DMS153 (cell line): ENCODE data around the gene NOS3.

ENCODE experiments used
- DNase-seq: peaks from one replicate; lab custom pipeline; 2025; lab: John Stamatoyannopoulos, UW

NOS3 gene

DNA sequence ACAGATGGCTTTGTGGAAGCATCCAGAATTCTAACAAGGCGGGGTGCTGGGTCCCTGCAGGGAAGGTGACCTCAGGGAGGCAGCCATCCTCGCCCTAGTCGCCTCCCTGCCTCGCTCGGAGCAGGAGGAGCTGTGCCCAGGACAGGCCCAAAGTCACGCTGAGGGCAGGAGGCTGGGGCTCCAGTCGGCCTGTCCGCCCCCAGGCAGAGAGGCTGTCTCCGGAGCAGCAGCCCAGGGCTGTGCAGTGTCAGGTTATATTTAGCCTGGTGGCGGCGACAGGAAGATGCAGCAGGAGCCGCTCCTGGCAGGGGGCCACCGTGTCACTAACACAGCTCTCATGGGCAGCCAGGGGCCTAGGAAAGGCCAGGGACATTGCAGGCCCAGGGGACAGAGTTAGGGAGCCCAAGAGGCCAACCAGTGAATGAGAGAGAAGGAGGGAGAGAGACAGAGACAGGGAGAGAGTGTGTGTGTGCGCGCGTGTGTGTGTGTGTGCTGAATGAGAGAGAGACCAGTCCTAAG, 26.2 kb upstream of the NOS3 start:
- peak; percentile 43 for DNase-seq

DNA sequence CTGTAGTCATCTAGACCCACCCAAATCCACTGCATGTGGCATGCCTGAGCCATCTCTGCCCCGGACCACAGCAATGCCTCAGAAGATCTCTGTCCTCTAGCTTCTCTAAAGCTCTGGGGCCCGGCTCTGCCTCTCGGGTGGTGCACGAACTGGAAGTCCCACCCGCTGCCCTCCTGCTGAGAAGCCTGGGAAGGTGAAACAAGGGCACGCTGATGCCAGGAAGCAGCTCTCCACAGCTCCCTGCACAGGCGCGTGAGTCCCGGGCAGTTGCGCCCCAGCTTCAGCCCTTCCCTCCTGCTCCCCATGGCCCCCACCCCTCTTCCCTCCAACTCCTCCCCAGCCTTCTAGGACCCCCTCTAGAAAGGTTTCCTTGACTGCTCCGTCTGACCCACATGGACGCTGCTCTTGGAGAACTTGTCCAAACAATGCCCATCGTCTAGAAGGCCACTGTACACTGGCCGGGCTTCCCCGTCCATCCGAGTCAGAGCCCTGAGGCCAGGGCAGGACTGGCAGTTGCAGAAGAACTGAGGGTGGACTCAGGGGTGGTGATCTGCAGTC, 25.5 kb upstream of the NOS3 start:
- no peak for DNase-seq

DNA sequence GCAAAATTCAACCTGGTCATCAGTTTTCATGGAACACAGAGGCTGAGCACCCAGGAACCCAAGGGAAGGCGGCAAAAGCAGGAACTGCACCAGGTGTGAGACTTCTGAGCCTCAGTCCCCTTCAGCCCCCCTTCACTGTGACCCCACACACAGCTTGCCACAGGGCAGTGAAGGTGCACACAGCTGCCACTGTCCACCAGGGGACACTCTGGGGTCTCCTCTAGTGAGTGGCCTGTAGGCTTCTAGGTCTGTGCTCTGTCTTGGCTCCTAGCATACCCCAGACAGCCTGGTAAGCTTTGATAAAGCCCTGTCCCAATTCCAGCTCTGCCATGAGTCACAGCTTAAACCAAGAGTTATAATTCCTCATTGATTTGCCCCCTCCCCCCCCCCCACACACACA, 24.8 kb upstream of the NOS3 start:
- no peak for DNase-seq

DNA sequence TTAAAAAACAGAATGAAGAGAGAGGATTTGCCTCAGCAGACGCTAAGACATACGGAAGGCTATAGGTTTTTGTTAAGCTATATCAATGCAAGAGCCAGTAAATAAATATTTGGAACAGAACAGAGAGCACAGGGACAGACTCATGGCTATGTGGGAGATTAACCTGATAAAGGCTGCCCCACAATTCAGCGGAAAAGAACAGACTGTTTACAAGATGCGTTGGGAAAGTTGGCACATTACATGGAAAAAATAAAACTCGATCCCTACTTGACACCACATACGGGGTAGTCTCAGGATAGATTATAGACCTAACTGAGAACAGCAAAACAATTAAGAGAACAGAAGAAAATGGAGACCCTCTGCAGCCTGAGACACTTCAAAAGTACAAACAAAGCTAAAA, 23.5 kb upstream of the NOS3 start:
- DNase-seq, result no peak

DNA sequence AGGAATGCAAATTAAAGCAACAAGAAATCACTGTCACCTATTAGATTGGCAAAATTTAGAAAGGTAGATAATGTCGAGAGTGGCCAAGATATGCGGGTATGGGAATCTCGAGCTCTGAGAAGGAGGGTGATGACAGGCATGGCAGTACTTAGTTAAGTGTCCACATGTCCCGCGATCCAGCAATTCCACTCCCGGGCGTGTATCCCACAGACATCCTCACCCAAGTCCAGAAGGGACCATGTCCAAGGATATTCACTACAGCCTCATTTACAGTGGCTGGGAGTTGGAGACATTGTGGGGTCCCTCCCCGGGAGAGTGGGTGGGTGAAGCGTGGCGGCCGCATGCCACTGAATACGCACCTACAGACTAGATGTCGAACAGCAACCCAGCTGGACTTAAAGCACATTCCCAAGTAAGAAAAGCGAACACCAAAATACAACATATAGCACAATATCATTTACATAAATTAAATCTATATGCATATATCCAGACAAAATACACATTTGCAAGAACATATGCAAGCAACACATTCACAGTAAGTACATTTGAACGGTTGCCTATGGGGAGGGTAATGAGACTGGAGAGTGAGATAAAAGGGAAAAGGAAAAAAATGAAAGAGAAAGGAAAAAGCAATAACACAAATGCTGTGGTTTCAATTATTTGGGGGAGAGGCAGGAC, 22.6 kb upstream of the NOS3 start:
- no peak for DNase-seq

DNA sequence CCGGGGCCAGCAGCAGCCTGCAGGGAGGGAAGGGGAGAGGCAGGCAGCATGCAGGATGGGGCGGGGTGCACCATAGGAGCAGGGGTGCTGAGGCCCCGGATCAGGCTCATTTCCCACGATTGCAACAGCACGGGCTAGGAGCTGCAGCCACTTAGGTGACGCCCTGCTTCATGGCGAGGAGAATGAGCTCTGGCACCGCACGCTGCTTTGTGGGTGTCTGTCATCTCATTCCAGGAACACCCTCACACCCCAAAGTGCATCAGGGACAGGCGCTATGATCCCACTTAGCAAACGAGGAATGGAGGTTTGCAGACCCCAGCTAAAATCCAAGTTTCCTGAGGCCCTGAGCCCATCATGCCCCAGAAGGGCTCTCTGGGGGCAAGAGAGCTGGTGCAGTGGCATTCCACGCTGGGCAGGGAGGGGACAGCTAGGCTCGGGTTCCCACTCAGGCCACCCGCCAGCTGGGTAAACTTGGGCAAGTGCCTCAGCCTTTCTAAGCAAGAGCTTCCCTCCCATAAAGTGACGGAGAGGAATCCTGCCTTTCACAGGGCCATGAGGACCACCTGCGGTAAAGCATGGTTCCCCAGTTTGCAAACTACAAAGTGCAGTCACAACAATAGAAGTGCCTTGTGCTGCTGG, 22.0 kb upstream of the NOS3 start:
- DNase-seq, result peak; percentile 15

DNA sequence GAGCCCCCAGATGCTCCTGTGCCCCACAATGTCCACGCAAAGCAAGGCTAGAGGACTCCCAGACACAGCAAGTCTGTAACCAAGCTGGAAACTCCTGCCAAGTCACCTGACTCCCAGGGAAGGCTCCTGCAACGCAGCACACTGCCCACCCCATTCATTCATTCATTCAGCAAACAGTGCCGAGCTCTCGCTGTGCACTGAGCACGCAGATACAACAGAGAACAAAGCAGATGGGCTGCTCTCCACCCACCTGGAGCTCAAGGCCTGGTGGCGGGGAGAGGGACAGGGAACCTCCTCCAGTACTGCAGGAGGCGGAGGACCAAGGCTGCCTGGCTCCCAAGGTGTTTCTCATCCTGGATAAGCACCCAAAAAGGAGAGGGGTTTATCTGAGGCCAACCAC, 21.3 kb upstream of the NOS3 start:
- peak; percentile 89 for DNase-seq

DNA sequence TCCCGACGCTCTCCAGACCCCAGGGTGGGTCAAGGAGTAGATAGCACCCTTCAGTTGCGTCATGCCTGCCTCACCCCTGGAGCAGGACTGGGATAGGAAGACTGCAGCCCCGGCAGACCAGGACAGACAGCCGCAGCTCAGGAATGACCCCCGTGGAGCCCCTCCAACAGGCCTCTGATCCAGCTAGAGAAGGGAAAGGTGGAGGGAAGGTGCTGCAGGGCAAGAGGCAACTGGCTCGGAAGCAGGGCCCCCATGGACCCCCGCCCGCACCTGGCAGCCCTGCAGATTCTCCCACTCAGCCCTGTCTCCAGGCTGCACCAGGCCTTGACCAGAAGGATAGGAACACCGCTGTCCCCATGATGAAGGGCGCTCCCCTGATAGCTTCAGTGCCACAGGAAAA, 20.4 kb upstream of the NOS3 start:
- DNase-seq, result no peak

DNA sequence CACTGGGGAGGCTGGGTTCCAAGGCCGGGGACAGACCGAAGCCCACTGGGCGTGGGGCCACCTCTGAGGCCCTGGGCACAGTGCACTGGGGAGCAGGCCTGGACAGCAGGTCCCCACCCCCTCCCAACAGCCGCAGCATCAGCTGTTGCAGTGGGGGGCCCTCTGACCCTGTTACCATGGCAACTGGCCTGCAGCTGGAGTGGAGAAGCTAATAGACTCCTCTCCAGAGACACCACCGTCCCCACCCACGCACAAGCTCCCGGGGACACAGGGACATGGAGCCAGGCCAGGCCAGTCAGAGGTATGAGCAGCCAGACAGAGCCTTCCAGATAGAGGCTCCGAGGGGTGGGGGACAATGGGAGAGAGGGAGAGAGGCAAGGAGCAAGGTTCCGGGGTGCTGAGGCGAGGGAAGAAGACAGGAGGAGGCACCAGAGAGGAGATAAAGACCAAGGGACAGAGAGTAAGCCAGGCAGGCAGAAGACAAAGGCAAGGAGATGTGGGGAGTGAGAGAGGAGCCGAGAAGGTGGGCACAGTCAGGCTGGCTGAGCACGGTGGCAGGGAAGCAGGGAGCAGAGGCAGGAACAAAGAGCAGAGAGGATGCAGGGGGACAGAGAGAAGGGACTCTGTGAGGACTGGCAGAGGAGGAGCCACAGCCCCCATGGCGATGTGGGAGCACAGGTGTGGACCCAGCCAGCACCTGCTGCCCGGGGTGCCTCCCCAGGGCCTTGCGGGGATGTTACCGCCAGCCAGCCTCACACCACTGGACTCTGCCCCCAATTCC, 19.4 kb upstream of the NOS3 start:
- DNase-seq, result peak; percentile 48

DNA sequence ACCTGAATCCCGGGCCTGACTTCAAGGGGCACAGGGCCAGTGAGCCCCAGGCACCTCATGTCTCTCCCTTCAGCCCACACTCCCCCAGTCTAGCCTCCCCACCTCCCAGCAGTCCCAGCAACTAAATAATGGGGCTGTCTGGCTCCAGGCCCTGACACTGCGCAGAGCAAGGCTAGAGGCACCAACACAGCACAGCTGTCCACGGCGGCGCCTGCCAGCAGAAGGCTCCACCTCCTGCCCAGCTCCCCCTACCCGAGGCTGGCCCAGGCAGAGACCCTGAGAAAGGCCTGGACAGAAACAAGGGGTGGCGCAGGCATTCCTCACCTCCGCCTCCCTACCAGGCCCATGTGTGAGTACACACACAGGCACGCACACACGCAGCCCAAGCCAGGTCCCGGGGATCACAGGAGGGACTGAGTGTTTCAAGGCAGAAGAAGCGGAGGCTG, 18.8 kb upstream of the NOS3 start:
- DNase-seq, result no peak

DNA sequence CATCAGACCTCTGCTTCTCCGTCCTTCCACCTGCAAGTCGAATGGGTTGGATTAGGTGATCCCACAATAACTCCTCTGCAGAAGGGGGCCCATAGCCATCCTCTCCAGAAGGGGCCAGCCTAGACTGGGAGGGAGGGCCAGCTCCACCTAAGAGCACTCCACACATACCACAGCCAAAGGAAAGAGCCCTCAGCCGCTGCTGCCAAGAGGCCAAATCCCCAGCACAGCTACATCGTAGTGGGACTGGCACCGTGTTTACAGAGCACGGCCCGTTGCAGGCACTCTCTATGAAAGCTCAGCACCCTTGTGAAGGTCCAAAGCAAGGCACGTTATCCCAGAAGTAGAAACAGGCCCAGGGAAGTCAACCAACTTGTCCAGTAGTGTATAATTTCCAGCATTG, 18.1 kb upstream of the NOS3 start:
- DNase-seq, result no peak

DNA sequence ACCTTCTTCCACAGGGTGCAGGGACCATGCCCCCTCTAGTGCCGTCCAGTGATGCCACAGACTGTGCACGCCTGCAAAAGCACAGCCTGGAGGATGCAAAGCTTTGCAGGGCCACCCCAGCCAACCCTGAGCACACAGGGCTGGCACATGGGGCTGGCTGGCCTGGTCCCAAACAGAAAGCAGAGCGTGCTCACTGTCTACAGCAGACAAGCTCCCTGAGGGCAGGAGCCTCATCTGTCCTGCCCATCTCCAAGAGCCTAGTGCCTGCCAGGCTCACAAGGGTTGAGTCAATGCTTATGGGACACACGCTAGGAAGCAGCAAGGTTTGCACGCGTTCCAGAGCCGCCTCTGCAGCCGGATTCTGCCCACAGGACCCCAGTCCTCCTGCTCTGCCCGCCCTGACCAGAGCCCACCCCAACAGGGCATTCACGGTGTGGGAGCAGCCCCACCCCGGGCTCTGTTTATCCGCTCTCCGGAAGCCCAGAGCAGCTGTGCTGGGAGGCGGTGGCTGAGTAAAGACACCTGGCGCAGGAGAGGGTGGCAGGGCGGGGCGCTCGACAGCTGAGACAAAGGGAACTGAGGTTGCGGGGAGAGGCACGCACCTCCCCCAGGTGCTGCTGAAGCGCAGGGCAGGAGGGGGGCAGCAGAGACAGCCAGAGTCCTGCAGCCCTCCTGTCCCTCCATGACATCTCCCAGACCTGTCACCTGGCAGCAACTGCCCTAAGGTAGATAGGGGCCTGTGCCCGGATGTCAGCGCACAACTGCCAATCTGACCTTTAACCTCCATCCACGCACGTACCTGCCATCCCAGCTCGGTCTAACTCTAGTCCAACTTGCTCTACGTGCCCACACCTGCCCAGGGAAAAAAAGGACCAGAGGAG, 17.0 kb upstream of the NOS3 start:
- DNase-seq, result peak; percentile 89

DNA sequence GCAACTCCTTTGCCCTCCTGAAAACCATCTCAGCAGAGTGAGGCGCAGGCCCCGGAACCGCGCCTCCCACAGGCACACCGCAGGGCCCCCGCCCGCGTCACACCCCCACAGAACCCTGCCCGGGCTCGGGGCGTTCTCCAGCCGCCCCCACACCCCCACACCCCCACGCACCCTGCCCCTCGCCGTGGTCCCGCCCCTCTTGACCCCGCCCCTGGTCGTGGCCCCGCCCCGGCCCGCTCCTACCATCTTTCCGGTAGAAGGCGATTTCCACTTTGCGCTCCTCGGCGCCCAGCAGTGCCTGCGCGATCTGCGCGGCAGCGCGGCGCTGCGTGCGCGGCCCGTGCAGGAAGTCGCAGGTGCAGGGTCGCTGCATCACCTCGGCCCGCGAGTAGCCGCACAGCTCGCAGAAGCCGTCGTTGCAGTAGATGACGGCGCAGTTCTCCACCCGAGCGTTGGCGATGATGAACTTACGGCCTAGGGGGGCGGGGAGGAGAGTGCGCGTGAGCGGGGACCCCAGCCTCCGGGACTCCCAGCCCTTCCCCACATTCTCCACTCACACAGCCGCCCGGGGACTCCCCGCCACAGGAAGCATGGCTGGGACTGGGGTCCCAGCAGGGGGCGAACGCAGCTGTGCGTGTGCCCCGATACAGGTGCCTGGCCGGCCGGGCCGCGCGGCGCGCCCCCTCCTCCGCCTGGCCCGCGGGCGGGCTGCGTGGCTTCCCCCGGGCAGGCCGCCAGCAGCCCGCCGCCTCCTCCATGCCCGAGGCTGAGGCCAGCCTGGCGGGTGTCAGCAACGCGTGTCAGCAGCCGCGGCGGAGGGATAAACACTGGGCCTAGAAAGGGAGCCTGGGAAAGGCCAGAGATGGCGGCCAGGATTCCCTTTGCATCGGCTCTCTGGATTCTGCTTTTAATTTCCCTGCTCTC, 16.1 kb upstream of the NOS3 start:
- DNase-seq, result peak; percentile 47

DNA sequence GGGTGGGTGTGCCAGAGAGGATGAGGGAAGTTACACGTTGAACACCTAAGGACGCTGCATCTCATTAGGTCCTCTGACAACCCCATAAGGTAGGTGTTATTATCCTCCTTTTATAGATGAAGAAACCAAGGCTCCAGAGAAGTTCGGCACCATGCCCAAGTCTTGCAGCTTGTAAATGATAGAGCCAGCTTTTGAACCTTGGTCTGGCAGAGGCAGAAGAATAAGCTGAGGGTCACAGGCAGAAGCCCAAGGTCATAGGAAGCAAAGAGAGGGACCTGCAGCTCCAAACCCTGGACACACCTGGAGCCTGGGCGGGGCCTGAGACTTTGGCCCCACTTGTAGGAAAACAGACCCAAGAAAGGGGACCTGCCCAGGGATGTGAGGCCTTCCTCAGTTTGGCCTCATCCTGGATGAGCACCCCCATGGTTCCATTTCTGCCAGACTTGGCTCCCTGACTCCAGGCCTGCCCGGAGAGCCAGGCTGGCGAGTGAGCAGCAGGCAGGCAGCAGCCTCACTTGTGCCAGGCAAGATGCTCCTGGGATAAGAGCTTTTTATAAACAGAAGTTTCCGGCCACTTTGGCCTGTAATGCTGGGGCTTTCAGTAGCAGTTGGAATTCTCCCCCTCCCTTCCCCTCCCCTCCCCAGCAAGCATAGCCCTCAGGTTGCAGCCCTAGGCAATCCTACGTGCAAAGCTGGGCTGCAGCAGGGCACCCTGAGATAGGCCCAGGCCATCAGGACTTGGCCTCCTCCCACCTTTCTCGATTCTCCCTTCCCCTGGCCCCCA, 15.1 kb upstream of the NOS3 start:
- DNase-seq, result no peak

DNA sequence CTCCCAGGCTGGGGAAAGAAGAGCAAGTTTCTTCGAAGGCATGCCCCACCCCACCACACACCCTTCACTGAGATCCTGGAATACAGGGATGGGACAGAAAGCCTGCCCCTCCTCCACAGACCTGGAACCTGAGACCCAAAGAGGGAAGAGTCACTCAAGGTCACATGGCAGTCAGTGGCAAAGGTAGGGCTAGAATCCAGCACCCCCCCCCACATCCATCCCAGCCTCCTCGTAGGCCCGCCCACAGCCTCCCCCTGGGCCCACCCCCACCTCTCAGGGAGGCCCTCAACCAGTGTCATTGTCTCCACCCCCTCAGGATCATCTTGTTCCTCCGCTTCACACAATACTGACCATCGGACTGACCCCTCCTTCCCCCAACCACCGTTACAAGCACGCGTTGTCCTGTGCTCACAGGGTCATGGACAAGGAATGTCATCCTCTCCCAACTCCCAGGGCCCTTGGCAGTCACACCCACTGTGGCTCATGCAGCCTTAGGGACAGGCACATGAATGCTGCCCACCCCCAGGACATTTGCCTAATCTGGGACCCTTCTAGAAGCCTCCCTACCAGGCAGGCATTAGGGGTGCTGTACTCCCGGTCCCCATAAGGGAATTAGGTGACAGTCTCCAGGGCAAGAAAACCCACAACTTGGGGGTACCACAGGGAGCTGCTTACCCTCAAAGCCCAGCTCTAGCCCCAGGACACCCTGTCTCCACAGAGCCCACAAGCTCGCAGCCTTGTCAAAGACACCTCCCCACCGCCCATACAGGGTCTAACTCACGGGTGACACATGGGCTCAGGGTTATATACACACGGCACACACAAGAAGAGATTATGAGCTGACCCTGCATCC, 14.1 kb upstream of the NOS3 start:
- peak; percentile 56 for DNase-seq

DNA sequence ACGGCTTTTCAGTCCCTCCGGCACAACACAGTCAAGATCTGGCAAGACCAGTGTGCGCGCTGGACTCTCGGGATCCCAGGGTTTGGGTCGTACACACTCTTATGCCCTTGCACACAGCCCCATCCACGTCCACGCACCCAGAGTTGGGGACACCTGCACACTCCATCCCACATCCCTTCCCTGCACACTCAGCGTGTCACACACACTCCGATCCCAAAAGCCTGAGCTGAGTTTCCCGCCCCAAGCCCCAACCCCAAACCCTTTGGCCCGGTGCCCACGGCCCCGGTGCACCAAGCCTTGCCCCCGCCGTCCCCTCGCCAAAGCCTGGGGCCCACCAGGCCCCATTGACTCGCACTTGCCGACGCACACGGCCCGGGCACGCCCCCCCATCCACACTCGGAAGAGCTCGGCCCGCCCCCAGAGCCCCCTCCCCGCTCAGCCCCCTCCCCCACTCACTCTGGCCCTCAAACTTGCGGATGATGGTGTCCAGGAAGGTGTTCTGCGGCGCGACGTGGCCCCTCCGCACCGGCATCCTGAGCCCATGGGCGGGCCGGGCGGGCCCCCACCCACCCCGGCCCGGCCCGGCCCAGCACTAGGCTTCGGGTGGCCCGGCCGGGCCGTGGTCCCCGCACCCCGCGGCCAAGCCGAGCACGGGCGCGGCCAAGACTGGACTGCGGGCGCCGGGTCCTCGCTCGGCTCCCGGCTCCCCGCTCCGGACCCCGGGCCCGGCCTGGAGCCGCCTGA, 13.3 kb upstream of the NOS3 start:
- DNase-seq, result no peak

DNA sequence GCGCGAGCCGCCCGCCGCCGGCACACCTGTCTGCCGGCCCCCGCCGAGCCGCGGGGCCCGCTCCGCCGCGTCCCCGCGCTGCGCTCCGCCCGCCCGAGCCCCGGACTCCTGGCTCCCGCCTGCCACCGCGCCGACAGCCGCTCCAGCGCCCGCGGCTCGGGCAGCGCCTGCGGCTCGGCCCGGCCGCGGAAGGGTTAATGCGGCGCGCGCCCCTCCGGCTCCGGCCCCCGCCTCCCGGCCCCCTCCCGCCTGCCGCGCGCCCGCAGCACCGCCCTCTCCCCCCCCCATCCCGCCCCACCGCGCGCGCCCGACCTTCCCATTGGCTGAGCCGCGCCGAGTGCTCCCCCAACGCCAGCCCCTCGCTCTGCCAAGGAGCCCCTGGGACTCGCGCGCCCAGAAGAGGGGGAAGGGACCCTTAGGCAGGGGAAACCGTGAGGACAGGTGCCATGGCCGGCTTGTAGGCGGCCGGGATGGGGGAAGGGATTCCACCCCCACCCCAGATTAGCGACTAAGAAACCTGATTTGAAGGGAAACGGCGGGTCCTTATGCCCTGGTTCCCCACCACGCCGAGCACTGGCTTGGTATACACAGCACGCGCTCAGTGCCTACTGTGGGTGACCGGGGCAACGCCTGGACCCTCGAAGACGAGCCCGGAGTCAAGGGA, 12.6 kb upstream of the NOS3 start, which contains the start of gene KCNH2:
Gene KCNH2, minus strand, starts transcription at position 196 of the 664 bp plus-strand sequence. CDS start 408 bp downstream, outside the sequence.
- peak; percentile 74 for DNase-seq
